ENCODE measurements around the gene CNPY2. TPM values are rescaled to one million over a fixed set of nuclear protein-coding genes. Genes with fewer than 3 reads are reported as not detected.

The CNPY2 gene
- total and polyA plus RNA-seq, 2 of the 13 experiments (the other 11 are each of a cell fraction or from before 2014, with no cell fraction given) = 285 to 356 TPM

DNA sequence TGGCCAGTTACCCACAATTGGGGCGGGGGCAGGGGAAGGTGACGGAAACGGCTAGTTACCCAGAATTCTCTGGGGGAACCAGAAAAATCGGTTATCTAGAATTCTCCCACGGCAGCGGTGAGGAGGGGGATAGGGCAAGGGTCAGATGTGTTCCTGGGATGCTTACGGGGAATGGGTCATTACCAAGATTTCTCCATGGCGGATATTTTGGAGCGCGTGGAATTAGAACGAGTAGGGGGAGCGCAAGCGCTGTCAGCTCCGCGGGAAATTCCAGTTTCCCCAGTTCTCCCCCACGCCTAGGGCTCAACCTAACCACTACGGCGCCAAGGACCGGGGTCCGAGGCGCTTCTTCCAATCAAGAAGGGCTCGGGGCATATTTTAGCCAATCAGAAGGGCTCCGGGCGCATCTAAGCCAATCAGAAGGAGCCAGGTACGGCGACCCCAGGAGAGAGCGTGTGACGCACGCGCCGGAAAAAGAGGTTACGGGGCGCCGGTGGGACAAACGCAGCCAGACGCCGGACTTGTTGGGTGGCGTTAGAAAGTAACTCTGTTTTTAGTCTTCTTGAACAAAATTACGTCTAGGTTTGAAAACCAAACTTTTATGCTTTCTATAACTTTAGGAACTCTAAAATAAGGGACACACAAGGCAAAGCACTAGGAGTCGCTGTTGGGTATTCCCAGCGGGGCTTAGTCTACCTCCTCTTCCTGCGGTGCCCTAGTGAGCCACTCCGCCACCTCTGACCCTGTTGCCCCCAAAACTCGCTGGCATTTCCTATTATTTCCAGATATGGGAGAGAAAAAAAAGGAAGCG is 18.1 kb upstream of the CNPY2 start, which contains the start of gene PAN2 (continued):
- TF ChIP-seq, protein P1, sequence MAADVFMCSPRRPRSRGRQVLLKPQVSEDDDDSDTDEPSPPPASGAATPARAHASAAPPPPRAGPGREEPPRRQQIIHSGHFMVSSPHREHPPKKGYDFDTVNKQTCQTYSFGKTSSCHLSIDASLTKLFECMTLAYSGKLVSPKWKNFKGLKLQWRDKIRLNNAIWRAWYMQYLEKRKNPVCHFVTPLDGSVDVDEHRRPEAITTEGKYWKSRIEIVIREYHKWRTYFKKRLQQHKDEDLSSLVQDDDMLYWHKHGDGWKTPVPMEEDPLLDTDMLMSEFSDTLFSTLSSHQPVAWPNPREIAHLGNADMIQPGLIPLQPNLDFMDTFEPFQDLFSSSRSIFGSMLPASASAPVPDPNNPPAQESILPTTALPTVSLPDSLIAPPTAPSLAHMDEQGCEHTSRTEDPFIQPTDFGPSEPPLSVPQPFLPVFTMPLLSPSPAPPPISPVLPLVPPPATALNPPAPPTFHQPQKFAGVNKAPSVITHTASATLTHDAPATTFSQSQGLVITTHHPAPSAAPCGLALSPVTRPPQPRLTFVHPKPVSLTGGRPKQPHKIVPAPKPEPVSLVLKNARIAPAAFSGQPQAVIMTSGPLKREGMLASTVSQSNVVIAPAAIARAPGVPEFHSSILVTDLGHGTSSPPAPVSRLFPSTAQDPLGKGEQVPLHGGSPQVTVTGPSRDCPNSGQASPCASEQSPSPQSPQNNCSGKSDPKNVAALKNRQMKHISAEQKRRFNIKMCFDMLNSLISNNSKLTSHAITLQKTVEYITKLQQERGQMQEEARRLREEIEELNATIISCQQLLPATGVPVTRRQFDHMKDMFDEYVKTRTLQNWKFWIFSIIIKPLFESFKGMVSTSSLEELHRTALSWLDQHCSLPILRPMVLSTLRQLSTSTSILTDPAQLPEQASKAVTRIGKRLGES (CRISPR knock-in tag; IDR thresholded peaks at IDR 0.05; ENCODE audit: borderline replicate concordance) = 0 out of 2 replicates have a peak, but pooled peaks have one; percentile 22
- TF ChIP-seq KAT7 (CRISPR knock-in tag; IDR thresholded peaks at IDR 0.05; ENCODE audit: borderline replicate concordance) (no peak; the same call in 1 of the 2 replicates), HINFP (CRISPR knock-in tag; IDR thresholded peaks at IDR 0.05; ENCODE audit: low read depth) (0 out of 2 replicates have a peak, but pooled peaks have one; percentile 21), ZFP36L1 (CRISPR knock-in tag; IDR thresholded peaks at IDR 0.05) (0 out of 2 replicates have a peak, but pooled peaks have one; percentile 25), GMEB1 (CRISPR knock-in tag; IDR thresholded peaks at IDR 0.05; ENCODE audit: borderline replicate concordance) (peak; percentile 93), ZNF670 (CRISPR knock-in tag; IDR thresholded peaks at IDR 0.05; ENCODE audit: borderline replicate concordance) (no peak), ZFP1 (CRISPR knock-in tag; IDR thresholded peaks at IDR 0.05) (no peak), POLR2AphosphoS5 (IDR thresholded peaks at IDR 0.05; ENCODE audit: low read depth, low read length) (peak; percentile 87), SIN3B (IDR thresholded peaks at IDR 0.05; ENCODE audit: low read length) (no peak), RFXAP (CRISPR knock-in tag; IDR thresholded peaks at IDR 0.05; ENCODE audit: borderline replicate concordance) (peak; percentile 90), ZNF335 (CRISPR knock-in tag; IDR thresholded peaks at IDR 0.05) (peak; percentile 36; the same call in 1 of the 2 replicates), ZNF557 (CRISPR knock-in tag; IDR thresholded peaks at IDR 0.05) (no peak), ZNF629 (CRISPR knock-in tag; conservative IDR thresholded peaks at IDR 0.05) (no peak)
- TF ChIP-seq, protein P2, sequence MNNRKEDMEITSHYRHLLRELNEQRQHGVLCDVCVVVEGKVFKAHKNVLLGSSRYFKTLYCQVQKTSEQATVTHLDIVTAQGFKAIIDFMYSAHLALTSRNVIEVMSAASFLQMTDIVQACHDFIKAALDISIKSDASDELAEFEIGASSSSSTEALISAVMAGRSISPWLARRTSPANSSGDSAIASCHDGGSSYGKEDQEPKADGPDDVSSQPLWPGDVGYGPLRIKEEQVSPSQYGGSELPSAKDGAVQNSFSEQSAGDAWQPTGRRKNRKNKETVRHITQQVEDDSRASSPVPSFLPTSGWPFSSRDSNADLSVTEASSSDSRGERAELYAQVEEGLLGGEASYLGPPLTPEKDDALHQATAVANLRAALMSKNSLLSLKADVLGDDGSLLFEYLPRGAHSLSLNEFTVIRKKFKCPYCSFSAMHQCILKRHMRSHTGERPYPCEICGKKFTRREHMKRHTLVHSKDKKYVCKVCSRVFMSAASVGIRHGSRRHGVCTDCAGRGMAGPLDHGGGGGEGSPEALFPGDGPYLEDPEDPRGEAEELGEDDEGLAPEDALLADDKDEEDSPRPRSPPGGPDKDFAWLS (CRISPR knock-in tag; IDR thresholded peaks at IDR 0.05; ENCODE audit: borderline replicate concordance) = no peak
- TF ChIP-seq, protein P3, sequence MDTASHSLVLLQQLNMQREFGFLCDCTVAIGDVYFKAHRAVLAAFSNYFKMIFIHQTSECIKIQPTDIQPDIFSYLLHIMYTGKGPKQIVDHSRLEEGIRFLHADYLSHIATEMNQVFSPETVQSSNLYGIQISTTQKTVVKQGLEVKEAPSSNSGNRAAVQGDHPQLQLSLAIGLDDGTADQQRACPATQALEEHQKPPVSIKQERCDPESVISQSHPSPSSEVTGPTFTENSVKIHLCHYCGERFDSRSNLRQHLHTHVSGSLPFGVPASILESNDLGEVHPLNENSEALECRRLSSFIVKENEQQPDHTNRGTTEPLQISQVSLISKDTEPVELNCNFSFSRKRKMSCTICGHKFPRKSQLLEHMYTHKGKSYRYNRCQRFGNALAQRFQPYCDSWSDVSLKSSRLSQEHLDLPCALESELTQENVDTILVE (CRISPR knock-in tag; IDR thresholded peaks at IDR 0.05) = no peak
- TF ChIP-seq, protein P4, sequence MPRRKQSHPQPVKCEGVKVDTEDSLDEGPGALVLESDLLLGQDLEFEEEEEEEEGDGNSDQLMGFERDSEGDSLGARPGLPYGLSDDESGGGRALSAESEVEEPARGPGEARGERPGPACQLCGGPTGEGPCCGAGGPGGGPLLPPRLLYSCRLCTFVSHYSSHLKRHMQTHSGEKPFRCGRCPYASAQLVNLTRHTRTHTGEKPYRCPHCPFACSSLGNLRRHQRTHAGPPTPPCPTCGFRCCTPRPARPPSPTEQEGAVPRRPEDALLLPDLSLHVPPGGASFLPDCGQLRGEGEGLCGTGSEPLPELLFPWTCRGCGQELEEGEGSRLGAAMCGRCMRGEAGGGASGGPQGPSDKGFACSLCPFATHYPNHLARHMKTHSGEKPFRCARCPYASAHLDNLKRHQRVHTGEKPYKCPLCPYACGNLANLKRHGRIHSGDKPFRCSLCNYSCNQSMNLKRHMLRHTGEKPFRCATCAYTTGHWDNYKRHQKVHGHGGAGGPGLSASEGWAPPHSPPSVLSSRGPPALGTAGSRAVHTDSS (CRISPR knock-in tag; conservative IDR thresholded peaks at IDR 0.05) = no peak

Measured in HepG2 (cell line).